Nephron progenitor cell (in vitro differentiated cells): ENCODE results near the gene FBXO4.

ENCODE experiments used
- DNase-seq: peaks from one replicate; pipeline ENCODE4 v3.0.0; 2021
- H3K27ac Mint-ChIP-seq: 2 replicates; pipeline ENCODE4 v1.8.0; 2021; ENCODE audit warnings: mild to moderate bottlenecking, moderate library complexity, mixed read lengths
- H3K27me3 Mint-ChIP-seq: 2 replicates; pipeline ENCODE4 v1.8.0; 2021; ENCODE audit warnings: mild to moderate bottlenecking, low read depth, mixed read lengths; ENCODE audit not compliant: poor library complexity
- H3K36me3 Mint-ChIP-seq: 2 replicates; pipeline ENCODE4 v1.8.0; 2021; ENCODE audit warnings: low read depth, mixed read lengths
- H3K4me1 Mint-ChIP-seq: 2 replicates; pipeline ENCODE4 v1.8.0; 2021; ENCODE audit warnings: mixed read lengths
- H3K4me3 Mint-ChIP-seq: 2 replicates; pipeline ENCODE4 v1.8.0; 2021; ENCODE audit warnings: mild to moderate bottlenecking, moderate library complexity, mixed read lengths
- H3K9me3 Mint-ChIP-seq: 2 replicates; pipeline ENCODE4 v1.8.0; 2021; ENCODE audit warnings: mild to moderate bottlenecking, moderate library complexity, mixed read lengths
- CTCF ChIP-seq: fragments of 200-600 bp; sonication (generic); IDR thresholded peaks from 2 replicates; pipeline ENCODE4 v1.5.0; 2021; ENCODE audit warnings: antibody characterized with exemption

FBXO4 gene

GRCh38 chr5:41951224-41951623 lies 26.1 kb downstream of the FBXO4 start:
- peaks cover 16% of the 10 kb centered on the region for H3K9me3 Mint-ChIP-seq
- H3K27me3 Mint-ChIP-seq: peaks cover 10% of the 10 kb centered on the region
- no peak for DNase-seq
- H3K27ac Mint-ChIP-seq: no peak overlapping the region
- no peak overlapping the region for H3K4me3 Mint-ChIP-seq
- no peaks in the 10 kb centered on the region for H3K36me3 Mint-ChIP-seq
- no peaks in the 10 kb centered on the region for H3K4me1 Mint-ChIP-seq
- no peak for TF ChIP-seq CTCF

- Mint-ChIP-seq H3K9me3 (peaks cover 23% of the 10 kb centered on the region), H3K27me3 (peaks cover 3% of the 10 kb centered on the region), H3K4me3 (no peak overlapping the region), H3K4me1 (no peaks in the 10 kb centered on the region), H3K27ac (no peak overlapping the region), H3K36me3 (no peaks in the 10 kb centered on the region)
- no peak for TF ChIP-seq CTCF
- no peak for DNase-seq
Observed at GRCh38 chr5:41954286-41954685, 29.2 kb downstream of the FBXO4 start.

- TF ChIP-seq CTCF: no peak
- H3K27me3 Mint-ChIP-seq: peaks cover 3% of the 10 kb centered on the region
- no peaks in the 10 kb centered on the region for H3K36me3 Mint-ChIP-seq
- H3K27ac Mint-ChIP-seq: no peak overlapping the region
- no peaks in the 10 kb centered on the region for H3K4me1 Mint-ChIP-seq
- no peak for DNase-seq
- no peak overlapping the region for H3K4me3 Mint-ChIP-seq
- peaks cover 29% of the 10 kb centered on the region for H3K9me3 Mint-ChIP-seq
Observed at GRCh38 chr5:41955432-41956024, 30.4 kb downstream of the FBXO4 start.

GRCh38 chr5:41956943-41957342 lies 31.9 kb downstream of the FBXO4 start:
- TF ChIP-seq CTCF: no peak
- Mint-ChIP-seq H3K27ac (no peak overlapping the region), H3K9me3 (peaks cover 38% of the 10 kb centered on the region), H3K36me3 (no peaks in the 10 kb centered on the region), H3K4me1 (no peaks in the 10 kb centered on the region), H3K4me3 (no peak overlapping the region), H3K27me3 (peaks cover 3% of the 10 kb centered on the region)
- DNase-seq: no peak

GRCh38 chr5:41960481-41960880 lies 35.4 kb downstream of the FBXO4 start:
- H3K27me3 Mint-ChIP-seq: peaks cover 3% of the 10 kb centered on the region
- DNase-seq: no peak
- H3K4me1 Mint-ChIP-seq: no peaks in the 10 kb centered on the region
- no peak overlapping the region for H3K27ac Mint-ChIP-seq
- H3K9me3 Mint-ChIP-seq: peaks cover 45% of the 10 kb centered on the region
- no peak overlapping the region for H3K4me3 Mint-ChIP-seq
- TF ChIP-seq CTCF: no peak
- H3K36me3 Mint-ChIP-seq: no peaks in the 10 kb centered on the region

- Mint-ChIP-seq H3K9me3 (peaks cover 42% of the 10 kb centered on the region), H3K27ac (no peak overlapping the region), H3K4me3 (no peak overlapping the region), H3K36me3 (no peaks in the 10 kb centered on the region), H3K4me1 (no peaks in the 10 kb centered on the region), H3K27me3 (peaks cover 3% of the 10 kb centered on the region)
- DNase-seq: no peak
- TF ChIP-seq CTCF: no peak
Observed at GRCh38 chr5:41961736-41962135, 36.7 kb downstream of the FBXO4 start.
